Colonic mucosa (tissue), 4 donors: Measurements from ENCODE around the gene OR1E2. TPM values are rescaled to one million over a fixed set of nuclear protein-coding genes. Genes with fewer than 3 reads are reported as not detected.
"Not testable (repeated sequence)": the region's sequence is repeated elsewhere in the genome, so short reads cannot be mapped to it uniquely, and the experiment has no call there.

Experiments used
- DNase-seq: peaks from one replicate; pipeline ENCODE4 v3.0.0-alpha.2; 2020
- H3K27ac ChIP-seq: fragments of 200-600 bp; one replicate; pipeline ENCODE4 v1.8.0; 2021
- H3K27me3 ChIP-seq: fragments of 200-600 bp; one replicate; pipeline ENCODE4 v1.8.0; 2021
- H3K36me3 ChIP-seq: fragments of 200-600 bp; one replicate; pipeline ENCODE4 v1.8.0; 2021
- H3K4me1 ChIP-seq: fragments of 200-600 bp; one replicate; pipeline ENCODE4 v1.8.0; 2021; ENCODE audit warnings: mild to moderate bottlenecking
- H3K4me3 ChIP-seq: fragments of 200-600 bp; one replicate; pipeline ENCODE4 v1.8.0; 2021
- H3K9ac ChIP-seq, 2 donors: one replicate each; pipeline ENCODE4 v1.7.0; 2013; ENCODE audit warnings: control low read depth in 2 of 2, low read depth in 2 of 2, low read length in 2 of 2
- H3K9me3 ChIP-seq: fragments of 200-600 bp; one replicate; pipeline ENCODE4 v1.8.0; 2021
- intact Hi-C: fragments of 100-400 bp; cut with DNase I; formaldehyde crosslinking; loops from one replicate; pipeline ENCODE4 v1.14.1; 2022
- total RNA-seq, 2 donors: library from RNA; stranded (reverse); fragmentation: NEBNext Ultra II Directional in 1 of 2; extraction: Animal tissue kit (Norgen Biotek cat#: 25700) in 1 of 2; gene quantifications; one replicate each; pipeline ENCODE4 v1.2.1, GENCODE V29; 2021
- TF ChIP-seq, protein P1 (sequence below): fragments of 200-600 bp; IDR thresholded peaks from one replicate; pipeline ENCODE4 v1.8.0; 2022; ENCODE audit warnings: antibody characterized with exemption, mild to moderate bottlenecking
- donor health status: healthy.
- donor health status: DM: no; HTN: no; CAD: no.
- donor health status: DM: no; HTN: no; CAD: no.

OR1E2 gene
- total RNA-seq, 2 donors from 2014 or later: not detected

- intact Hi-C loops: no loop called here
- no peak for DNase-seq
These were observed 22.6 kb downstream of the OR1E2 start, which contains the start of gene OR3A3 for GRCh38 chr17:3411070-3411469. OR3A3 (plus strand) TSS chr17:3411370.

DNA sequence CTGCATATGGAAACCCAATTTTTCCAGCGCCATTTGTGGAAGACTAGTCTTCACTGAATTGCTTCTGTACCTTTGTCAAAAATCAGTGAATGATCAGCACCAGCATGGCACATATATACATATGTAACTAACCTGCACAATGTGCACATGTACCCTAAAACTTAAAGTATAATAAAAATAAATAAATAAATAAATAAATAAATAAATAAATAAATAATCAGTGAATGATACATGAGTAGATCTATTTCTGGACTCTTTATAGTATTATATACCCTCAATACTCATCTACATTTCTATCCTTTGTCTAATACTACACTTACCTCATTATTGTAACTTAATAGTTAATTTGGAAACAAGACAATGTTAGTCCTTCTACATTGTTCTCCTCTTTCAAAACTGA is 29.8 kb downstream of the OR1E2 start:
- DNase-seq, H3K9ac ChIP-seq, intact Hi-C loops, H3K9me3 ChIP-seq, H3K4me3 ChIP-seq, H3K36me3 ChIP-seq, H3K27me3 ChIP-seq, H3K4me1 ChIP-seq, H3K27ac ChIP-seq: not testable (repeated sequence)

More at GRCh38 chr17:3411070-3411469, 22.6 kb downstream of the OR1E2 start, which contains the start of gene OR3A3:
- Histone ChIP-seq H3K4me1 (no peaks in the 10 kb centered on the region), H3K27me3 (no peaks in the 10 kb centered on the region), H3K9ac (no peak within 1 kb of the TSS), H3K36me3 (no peaks in the 10 kb centered on the region), H3K4me3 (no peak within 1 kb of the TSS), H3K9me3 (no peaks in the 10 kb centered on the region), H3K27ac (no peak within 1 kb of the TSS)
- TF ChIP-seq, protein P1, sequence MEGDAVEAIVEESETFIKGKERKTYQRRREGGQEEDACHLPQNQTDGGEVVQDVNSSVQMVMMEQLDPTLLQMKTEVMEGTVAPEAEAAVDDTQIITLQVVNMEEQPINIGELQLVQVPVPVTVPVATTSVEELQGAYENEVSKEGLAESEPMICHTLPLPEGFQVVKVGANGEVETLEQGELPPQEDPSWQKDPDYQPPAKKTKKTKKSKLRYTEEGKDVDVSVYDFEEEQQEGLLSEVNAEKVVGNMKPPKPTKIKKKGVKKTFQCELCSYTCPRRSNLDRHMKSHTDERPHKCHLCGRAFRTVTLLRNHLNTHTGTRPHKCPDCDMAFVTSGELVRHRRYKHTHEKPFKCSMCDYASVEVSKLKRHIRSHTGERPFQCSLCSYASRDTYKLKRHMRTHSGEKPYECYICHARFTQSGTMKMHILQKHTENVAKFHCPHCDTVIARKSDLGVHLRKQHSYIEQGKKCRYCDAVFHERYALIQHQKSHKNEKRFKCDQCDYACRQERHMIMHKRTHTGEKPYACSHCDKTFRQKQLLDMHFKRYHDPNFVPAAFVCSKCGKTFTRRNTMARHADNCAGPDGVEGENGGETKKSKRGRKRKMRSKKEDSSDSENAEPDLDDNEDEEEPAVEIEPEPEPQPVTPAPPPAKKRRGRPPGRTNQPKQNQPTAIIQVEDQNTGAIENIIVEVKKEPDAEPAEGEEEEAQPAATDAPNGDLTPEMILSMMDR: no peak

DNA sequence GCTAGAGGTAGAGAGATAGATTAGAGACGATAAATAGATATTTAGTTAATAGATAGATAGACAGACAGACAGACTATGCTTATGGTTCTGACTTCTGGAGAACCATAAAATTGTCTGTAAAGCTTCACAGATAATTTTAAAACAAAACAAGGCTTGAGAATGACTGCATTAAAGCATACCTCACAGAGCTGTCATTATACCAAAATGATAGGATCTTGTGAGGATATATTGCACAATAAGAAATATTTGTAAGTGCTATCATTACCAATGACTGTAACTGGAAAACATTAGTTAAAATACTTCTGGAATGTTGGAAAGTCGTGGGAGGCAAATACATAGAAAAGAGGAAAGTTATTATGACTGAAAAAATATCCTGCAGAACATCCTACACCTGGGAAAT is 31.9 kb downstream of the OR1E2 start:
- intact Hi-C loops: no loop called here
- H3K9me3 ChIP-seq: no peaks in the 10 kb centered on the region
- DNase-seq: no peak
- H3K36me3 ChIP-seq: no peaks in the 10 kb centered on the region
- no peak overlapping the region for H3K9ac ChIP-seq
- H3K4me3 ChIP-seq: no peak overlapping the region
- TF ChIP-seq, protein P1: no peak
- H3K4me1 ChIP-seq: no peaks in the 10 kb centered on the region
- no peaks in the 10 kb centered on the region for H3K27me3 ChIP-seq
- no peak overlapping the region for H3K27ac ChIP-seq

GRCh38 chr17:3400055-3400454 is 33.6 kb downstream of the OR1E2 start:
- Histone ChIP-seq H3K4me3 (no peak overlapping the region), H3K27ac (no peak overlapping the region), H3K9ac (no peak overlapping the region), H3K9me3 (no peaks in the 10 kb centered on the region), H3K27me3 (no peaks in the 10 kb centered on the region), H3K4me1 (no peaks in the 10 kb centered on the region), H3K36me3 (no peaks in the 10 kb centered on the region)
- intact Hi-C loops: no loop called here
- TF ChIP-seq, protein P1: no peak
- DNase-seq: no peak

DNA sequence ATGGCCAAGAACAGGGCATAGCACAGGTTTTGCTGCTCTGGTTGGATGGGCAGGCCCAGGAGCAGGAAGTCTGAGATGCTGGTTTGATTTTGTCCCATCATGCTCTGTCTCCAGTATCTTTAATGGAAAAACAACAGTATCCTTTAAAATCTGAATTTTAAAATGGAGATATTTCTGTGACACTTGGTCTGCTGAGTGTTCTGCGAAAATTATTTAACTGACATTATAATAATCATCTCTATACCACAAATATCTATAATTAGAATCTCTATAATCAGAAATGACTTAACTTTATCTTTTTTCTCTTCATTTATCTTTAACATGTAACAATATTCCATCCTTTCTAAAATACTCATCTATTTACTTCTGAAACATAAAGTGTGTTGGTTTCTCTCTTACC is 35.3 kb downstream of the OR1E2 start, which contains the start of gene OR1E1:
TSS of gene OR1E1 (minus strand) at position 101 of the 400 bp plus-strand sequence. CDS start at position 101, 0 bp downstream.
- intact Hi-C loops: no loop called here
- DNase-seq: no peak

DNA sequence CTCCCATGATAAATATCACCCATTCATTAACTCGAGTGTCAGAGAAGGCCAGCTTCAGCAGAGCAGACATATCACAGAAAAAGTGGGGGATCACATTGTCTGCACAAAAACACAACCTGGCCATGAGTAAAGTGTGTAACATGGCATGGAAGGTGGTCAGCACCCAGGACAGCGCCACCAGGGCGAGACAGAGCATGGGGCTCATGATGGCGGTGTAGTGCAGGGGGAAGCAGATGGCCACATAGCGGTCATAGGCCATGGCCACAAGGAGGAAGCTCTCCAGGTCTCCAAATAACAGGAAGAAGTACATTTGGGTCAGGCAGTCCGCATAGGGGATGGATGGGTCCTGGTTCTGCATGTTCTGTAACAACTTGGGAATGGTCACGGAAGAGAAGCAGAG is 35.8 kb downstream of the OR1E2 start:
- H3K9ac ChIP-seq, H3K4me1 ChIP-seq, DNase-seq, H3K36me3 ChIP-seq, H3K27ac ChIP-seq, intact Hi-C loops, H3K9me3 ChIP-seq, H3K27me3 ChIP-seq, H3K4me3 ChIP-seq: not testable (repeated sequence)

More for the DNA sequence above, 35.3 kb downstream of the OR1E2 start, which contains the start of gene OR1E1:
- H3K4me3 ChIP-seq: no peak within 1 kb of the TSS
- no peaks in the 10 kb centered on the region for H3K4me1 ChIP-seq
- H3K9me3 ChIP-seq: no peaks in the 10 kb centered on the region
- H3K9ac ChIP-seq: no peak within 1 kb of the TSS
- H3K27ac ChIP-seq: no peak within 1 kb of the TSS
- H3K27me3 ChIP-seq: no peaks in the 10 kb centered on the region
- TF ChIP-seq, protein P1: no peak
- H3K36me3 ChIP-seq: no peaks in the 10 kb centered on the region
